ENCODE results near the gene BAZ2A. TPM values are rescaled to one million over a fixed set of nuclear protein-coding genes. Genes with fewer than 3 reads are reported as not detected.
A peak's percentile ranks its signal among the peaks of the same experiment; 100 is the strongest.
"Not testable (repeated sequence)": the region's sequence is repeated elsewhere in the genome, so short reads cannot be mapped to it uniquely, and the experiment has no call there.

The BAZ2A gene
- polyA plus RNA-seq, 1 donor from 2014 or later: 46.9 TPM

DNA sequence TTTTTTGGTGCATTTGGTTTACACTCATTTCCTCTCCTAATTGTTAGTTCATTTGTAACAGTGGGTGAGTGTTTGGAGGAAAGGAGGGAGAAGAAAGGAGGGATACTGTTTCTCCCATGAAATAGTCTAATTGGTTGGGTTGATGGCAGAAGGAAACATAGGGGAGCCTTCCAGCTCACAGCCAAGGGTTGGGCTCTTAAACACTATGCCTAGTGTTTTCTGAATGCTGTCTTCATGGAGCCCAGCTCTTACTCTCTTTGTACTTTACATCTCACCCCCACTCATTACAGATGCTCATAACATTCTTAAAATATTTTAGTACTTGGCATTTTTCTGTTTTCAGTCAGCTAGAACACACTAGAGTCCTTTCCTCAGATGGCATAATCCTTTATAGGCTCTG is 38.2 kb downstream of the BAZ2A start:
- Mint-ChIP-seq H3K27ac (peak overlapping the region in 1 of 3 donors; percentile 29), H3K4me3 (no peak overlapping the region), H3K4me1 (no peaks in the 10 kb centered on the region), H3K36me3 (peaks cover 2% of the 10 kb centered on the region), H3K9me3 (no peaks in the 10 kb centered on the region), H3K27me3 (no peaks in the 10 kb centered on the region)

GRCh38 chr12:56591126-56591525 is 39.0 kb downstream of the BAZ2A start:
- H3K4me1 Mint-ChIP-seq: no peaks in the 10 kb centered on the region
- H3K27ac Mint-ChIP-seq: no peak overlapping the region

DNA sequence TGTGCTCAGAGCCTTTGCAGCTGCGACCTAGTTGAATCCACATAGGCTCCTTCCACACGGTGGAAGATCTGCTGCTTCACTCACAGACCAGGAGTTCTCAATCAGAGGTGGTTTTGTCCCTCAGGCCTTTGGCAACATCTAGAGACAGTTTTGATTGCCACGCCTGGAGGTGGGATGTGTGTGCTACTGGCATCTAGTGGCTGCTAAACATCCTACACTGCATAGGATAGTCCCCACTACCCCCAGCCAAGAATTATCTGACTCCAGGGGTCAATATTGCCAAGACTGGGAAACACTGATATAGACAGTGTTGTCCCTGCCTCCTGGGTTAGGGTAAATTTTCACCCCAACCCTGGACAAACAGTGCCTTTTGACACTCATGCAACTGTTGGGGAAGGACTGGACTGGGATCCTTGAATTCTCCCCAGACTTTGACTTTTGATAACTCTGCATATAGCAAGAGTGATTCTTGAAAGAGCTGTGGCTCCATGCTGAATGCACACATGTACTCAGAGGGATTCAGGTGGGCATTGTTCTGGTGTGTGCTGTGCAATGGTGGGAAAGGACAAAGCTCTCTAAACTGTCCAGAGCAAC is 39.8 kb downstream of the BAZ2A start:
- no peak overlapping the region for H3K4me3 Mint-ChIP-seq
- no peaks in the 10 kb centered on the region for H3K9me3 Mint-ChIP-seq
- no peaks in the 10 kb centered on the region for H3K27me3 Mint-ChIP-seq
- H3K36me3 Mint-ChIP-seq: peaks cover 2% of the 10 kb centered on the region
- H3K4me1 Mint-ChIP-seq: no peaks in the 10 kb centered on the region
- H3K27ac Mint-ChIP-seq: no peak overlapping the region

More at GRCh38 chr12:56591126-56591525, 39.0 kb downstream of the BAZ2A start:
- no peaks in the 10 kb centered on the region for H3K27me3 Mint-ChIP-seq
- H3K36me3 Mint-ChIP-seq: peaks cover 2% of the 10 kb centered on the region
- no peaks in the 10 kb centered on the region for H3K9me3 Mint-ChIP-seq
- H3K4me3 Mint-ChIP-seq: no peak overlapping the region

- Mint-ChIP-seq H3K27ac (no peak overlapping the region), H3K9me3 (no peaks in the 10 kb centered on the region), H3K36me3 (peaks cover 2% of the 10 kb centered on the region), H3K4me1 (no peaks in the 10 kb centered on the region), H3K4me3 (no peak overlapping the region), H3K27me3 (no peaks in the 10 kb centered on the region)
Measured at GRCh38 chr12:56589783-56590182, 40.3 kb downstream of the BAZ2A start.

- Mint-ChIP-seq H3K9me3 (no peaks in the 10 kb centered on the region), H3K4me3 (no peak overlapping the region), H3K36me3 (no peaks in the 10 kb centered on the region), H3K4me1 (peaks cover 0 to 2% (median 2%) of the 10 kb centered on the region in 3 donors), H3K27me3 (no peaks in the 10 kb centered on the region), H3K27ac (no peak overlapping the region)
Measured at GRCh38 chr12:56585098-56585497, 45.0 kb downstream of the BAZ2A start.

GRCh38 chr12:56581418-56582145 is 48.5 kb downstream of the BAZ2A start:
- H3K27ac Mint-ChIP-seq: no peak overlapping the region

DNA sequence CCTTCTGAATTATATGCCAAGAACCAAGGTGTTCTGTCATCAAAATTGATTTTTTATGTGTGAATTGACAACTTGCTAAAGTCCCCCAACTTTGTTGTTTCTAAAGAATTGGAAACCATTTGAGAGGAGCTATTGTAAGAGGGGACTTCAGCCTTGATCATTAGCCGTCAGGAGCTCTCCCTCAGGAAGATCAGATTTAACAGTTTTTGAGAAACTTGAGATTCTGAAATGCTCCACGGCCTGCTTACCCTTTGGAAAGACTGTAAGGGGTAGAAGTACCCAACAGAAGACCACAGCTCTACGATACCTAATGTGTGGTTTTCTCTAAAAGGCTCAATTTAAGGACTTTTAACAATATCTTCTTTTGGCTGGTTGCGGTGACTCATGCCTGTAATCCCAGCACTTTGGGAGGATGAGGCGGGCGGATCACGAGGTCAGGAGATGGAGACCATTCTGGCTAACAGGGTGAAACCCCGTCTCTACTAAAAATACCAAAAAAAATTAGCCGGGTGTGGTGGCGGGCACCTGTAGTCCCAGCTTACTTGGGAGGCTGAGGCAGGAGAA is 51.1 kb downstream of the BAZ2A start:
- H3K9me3 Mint-ChIP-seq: no peaks in the 10 kb centered on the region
- H3K4me1 Mint-ChIP-seq: peaks cover 0 to 2% (median 2%) of the 10 kb centered on the region in 3 donors
- no peaks in the 10 kb centered on the region for H3K36me3 Mint-ChIP-seq
- H3K27me3 Mint-ChIP-seq: no peaks in the 10 kb centered on the region
- H3K27ac Mint-ChIP-seq: no peak overlapping the region
- H3K4me3 Mint-ChIP-seq: no peak overlapping the region

More at GRCh38 chr12:56581418-56582145, 48.5 kb downstream of the BAZ2A start:
- Mint-ChIP-seq H3K36me3 (no peaks in the 10 kb centered on the region), H3K4me3 (no peak overlapping the region), H3K9me3 (no peaks in the 10 kb centered on the region), H3K4me1 (peaks cover 0 to 2% (median 2%) of the 10 kb centered on the region in 3 donors), H3K27me3 (no peaks in the 10 kb centered on the region)

- not testable (repeated sequence) for H3K27me3 Mint-ChIP-seq, H3K4me3 Mint-ChIP-seq, H3K9me3 Mint-ChIP-seq, H3K27ac Mint-ChIP-seq, H3K4me1 Mint-ChIP-seq, H3K36me3 Mint-ChIP-seq
Measured at GRCh38 chr12:56577248-56577647, 52.9 kb downstream of the BAZ2A start.

DNA sequence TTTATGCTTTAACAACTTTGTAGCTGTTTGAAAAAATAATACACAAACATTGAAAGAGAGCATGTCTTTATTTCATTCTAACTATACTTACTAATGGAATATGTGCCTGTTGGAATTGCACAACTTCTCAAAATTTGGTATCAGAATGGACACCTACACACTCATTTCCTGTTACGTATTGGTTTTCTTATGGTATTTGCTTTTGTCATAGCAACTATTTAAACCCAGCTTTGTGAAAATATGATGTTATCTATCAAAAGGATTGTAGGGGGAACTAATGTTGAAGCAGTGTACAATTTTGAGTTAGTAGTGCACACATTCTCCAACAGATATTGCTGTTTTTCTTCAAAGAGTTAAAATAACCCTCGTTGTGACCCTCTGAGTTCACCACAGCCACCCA is 55.9 kb downstream of the BAZ2A start:
- no peaks in the 10 kb centered on the region for H3K4me1 Mint-ChIP-seq
- H3K27me3 Mint-ChIP-seq: peaks cover 3% of the 10 kb centered on the region
- H3K9me3 Mint-ChIP-seq: no peaks in the 10 kb centered on the region
- peak overlapping the region in 1 of 4 donors; percentile 32 for H3K4me3 Mint-ChIP-seq
- H3K36me3 Mint-ChIP-seq: no peaks in the 10 kb centered on the region
- peak overlapping the region in 1 of 3 donors; percentile 10 for H3K27ac Mint-ChIP-seq

DNA sequence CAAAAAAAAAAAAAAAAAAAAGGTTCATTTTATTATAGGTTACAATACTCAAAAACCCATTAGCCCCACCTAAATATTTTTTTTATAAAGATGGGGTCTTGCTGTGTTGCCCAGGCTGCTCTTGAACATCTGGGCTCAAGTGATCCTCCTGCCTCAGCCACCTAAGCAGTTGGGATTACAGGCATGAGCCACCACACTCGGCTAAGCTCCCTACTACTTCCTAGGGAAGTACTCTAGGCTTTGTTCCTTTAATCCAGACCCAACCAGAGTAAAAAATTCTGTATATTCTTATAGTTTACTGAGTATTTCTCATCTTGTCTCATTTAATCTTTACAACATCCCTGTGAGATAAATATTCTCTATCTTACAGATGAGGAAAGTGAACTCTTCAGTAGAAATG is 57.8 kb downstream of the BAZ2A start:
- Mint-ChIP-seq H3K4me1 (no peaks in the 10 kb centered on the region), H3K9me3 (no peaks in the 10 kb centered on the region), H3K27ac (peak overlapping the region in 1 of 3 donors; percentile 36), H3K27me3 (peaks cover 4% of the 10 kb centered on the region), H3K4me3 (no peak overlapping the region), H3K36me3 (no peaks in the 10 kb centered on the region)

DNA sequence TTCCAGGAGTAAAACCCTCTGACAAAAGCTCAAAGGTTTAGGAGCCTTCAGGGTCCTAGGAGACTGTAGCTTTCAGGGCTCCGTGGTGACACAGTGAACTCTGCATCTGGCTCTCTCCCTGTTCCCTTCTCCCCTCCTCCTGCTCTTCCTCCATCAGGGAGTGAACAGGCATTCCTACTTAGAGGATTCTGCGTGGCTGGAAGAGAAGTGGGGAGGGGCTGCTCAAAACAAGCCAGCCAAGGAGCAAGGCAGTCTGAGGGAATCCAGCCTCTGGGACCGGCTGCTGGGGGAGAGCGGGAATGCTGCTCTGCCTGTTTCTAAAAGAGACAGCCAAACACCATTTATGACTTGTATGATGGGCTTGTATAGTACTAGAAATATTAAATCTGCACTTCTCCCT is 59.0 kb downstream of the BAZ2A start:
- H3K27me3 Mint-ChIP-seq: peaks cover 4% of the 10 kb centered on the region

DNA sequence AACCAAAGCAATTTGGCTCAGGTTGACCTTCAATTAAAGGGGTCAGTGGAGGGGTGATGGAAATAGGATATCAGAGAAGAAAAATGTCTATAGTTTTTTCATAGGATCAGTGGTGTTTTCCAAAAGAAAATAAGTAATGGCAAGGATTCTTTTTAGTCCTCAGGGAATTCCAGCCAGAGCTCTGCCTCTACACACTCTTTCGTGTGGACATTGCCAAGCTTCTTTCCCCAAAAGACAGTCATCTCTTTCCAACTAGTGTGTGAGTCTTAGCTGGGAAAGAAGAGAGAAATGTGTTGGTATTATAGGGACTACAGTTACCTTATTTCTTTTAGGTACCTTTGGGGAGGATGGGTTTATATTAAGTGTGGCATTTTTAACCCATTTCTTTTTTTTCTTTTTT is 62.0 kb downstream of the BAZ2A start:
- H3K9me3 Mint-ChIP-seq: no peaks in the 10 kb centered on the region
- H3K36me3 Mint-ChIP-seq: no peaks in the 10 kb centered on the region
- peak overlapping the region in 1 of 4 donors; percentile 14 for H3K4me3 Mint-ChIP-seq
- H3K27ac Mint-ChIP-seq: no peak overlapping the region
- peaks cover 0 to 10% (median 2%) of the 10 kb centered on the region in 3 donors for H3K4me1 Mint-ChIP-seq
- peaks cover 4% of the 10 kb centered on the region for H3K27me3 Mint-ChIP-seq

More for the DNA sequence above, 59.0 kb downstream of the BAZ2A start:
- H3K27ac Mint-ChIP-seq: no peak overlapping the region
- H3K4me3 Mint-ChIP-seq: no peak overlapping the region
- H3K4me1 Mint-ChIP-seq: peaks cover 0 to 1% (median 0%) of the 10 kb centered on the region in 3 donors
- H3K9me3 Mint-ChIP-seq: no peaks in the 10 kb centered on the region
- H3K36me3 Mint-ChIP-seq: no peaks in the 10 kb centered on the region

DNA sequence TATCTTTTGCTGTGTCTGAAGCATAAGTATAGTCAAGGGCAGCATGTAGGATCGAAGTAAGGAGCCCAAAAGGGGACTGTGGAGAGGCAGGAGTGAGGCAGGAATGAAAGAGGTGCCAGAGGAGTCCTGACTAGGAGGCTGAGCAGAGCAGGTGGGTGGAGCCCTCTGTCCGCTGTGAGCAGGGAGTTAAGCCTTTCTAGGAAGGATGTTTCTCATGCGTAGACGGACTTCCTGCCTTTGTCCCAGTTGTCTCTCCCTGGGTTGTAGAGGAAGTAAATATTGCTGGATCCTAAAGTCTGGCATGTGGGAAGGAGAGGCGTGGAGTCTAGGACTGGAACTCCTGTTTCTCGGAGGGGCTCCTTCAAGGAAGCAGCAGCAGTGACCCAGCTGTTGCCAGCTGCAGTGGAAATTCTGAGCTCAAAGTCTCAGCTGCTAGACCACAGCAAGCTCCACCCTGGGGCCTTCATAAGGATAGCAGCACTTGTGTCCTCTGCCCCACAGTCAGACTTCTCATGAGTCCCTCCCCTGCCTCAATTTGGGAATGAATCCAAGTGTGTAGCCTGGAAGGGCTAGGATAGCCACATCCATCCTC is 64.5 kb downstream of the BAZ2A start:
- no peaks in the 10 kb centered on the region for H3K9me3 Mint-ChIP-seq
- peak overlapping the region in 3 of 4 donors; percentile 39 to 58 (median 45) for H3K4me3 Mint-ChIP-seq

DNA sequence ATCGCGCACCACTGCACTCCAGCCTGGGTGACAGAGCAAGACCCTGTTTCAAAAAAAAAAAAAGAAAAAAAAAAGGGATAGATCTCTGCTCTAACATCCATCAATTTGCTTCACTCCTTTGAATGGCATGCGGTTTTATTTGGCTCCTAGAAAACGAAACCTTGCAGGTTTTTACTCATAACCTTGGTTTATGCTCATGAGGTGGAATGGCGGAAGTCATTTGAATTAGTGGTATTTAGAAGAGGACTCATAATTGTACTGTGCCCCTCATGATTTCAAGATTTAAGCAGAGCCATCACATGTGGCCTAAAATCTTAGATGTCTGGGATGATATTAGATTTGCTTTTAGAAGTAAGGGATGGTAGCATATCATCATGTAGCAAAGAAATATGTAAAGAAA is 79.1 kb downstream of the BAZ2A start:
- no peaks in the 10 kb centered on the region for H3K4me1 Mint-ChIP-seq

More for the DNA sequence above, 64.5 kb downstream of the BAZ2A start:
- no peak overlapping the region for H3K27ac Mint-ChIP-seq
- peaks cover 4% of the 10 kb centered on the region for H3K27me3 Mint-ChIP-seq
- H3K4me1 Mint-ChIP-seq: peaks cover 0 to 10% (median 2%) of the 10 kb centered on the region in 3 donors
- H3K36me3 Mint-ChIP-seq: no peaks in the 10 kb centered on the region

GRCh38 chr12:56546680-56547079 is 83.4 kb downstream of the BAZ2A start:
- Mint-ChIP-seq H3K4me1 (no peaks in the 10 kb centered on the region), H3K4me3 (no peak overlapping the region), H3K27ac (no peak overlapping the region), H3K27me3 (no peaks in the 10 kb centered on the region), H3K9me3 (no peaks in the 10 kb centered on the region), H3K36me3 (no peaks in the 10 kb centered on the region)

More for the DNA sequence above, 79.1 kb downstream of the BAZ2A start:
- H3K27me3 Mint-ChIP-seq: no peaks in the 10 kb centered on the region
- no peaks in the 10 kb centered on the region for H3K9me3 Mint-ChIP-seq
- no peak overlapping the region for H3K27ac Mint-ChIP-seq
- no peaks in the 10 kb centered on the region for H3K36me3 Mint-ChIP-seq
- no peak overlapping the region for H3K4me3 Mint-ChIP-seq

Measured in IgD-negative memory B cell (primary cell).